GM12892 (cell line): ENCODE data around the gene LILRB3.

ENCODE experiments used
- POLR2A ChIP-seq: IDR thresholded peaks from 2 replicates; pipeline ENCODE4 v1.6.1; 2011; ENCODE audit warnings: low read depth, low read length, control low read depth
- POLR2AphosphoS5 ChIP-seq: IDR thresholded peaks from 2 replicates; pipeline ENCODE4 v1.6.1; 2011; ENCODE audit warnings: low read depth, low read length, control low read depth
- TAF1 ChIP-seq: IDR thresholded peaks from 2 replicates; pipeline ENCODE4 v1.6.1; 2011; ENCODE audit warnings: low read depth, mild to moderate bottlenecking, control low read depth, low read length, borderline replicate concordance

GRCh38 chr19:54262470-54262869 lies 39.7 kb upstream of the LILRB3 start:
- no peak for TF ChIP-seq POLR2A
- TF ChIP-seq POLR2AphosphoS5: no peak
- TF ChIP-seq TAF1: no peak
